H1 (cell line): Measurements from ENCODE around the gene NLGN4X. TPM values are rescaled to one million over a fixed set of nuclear protein-coding genes. Genes with fewer than 3 reads are reported as not detected.

ENCODE experiments used
- CTCF ChIA-PET: fragments of 300-600 bp; sonication (Branson Sonifier 250); formaldehyde crosslinking; loops from one replicate; lab custom pipeline; 2021; ENCODE audit not compliant: partially characterized antibody; lab: Charles Lee
- POLR2A ChIA-PET: fragments of 300-600 bp; sonication (Branson Sonifier 250); formaldehyde crosslinking; loops from one replicate; lab custom pipeline; 2021; ENCODE audit warnings: inconsistent platforms; ENCODE audit not compliant: partially characterized antibody; lab: Charles Lee
- DNase-seq, 2 experiments: peaks; one replicate each; pipeline versions ENCODE4 v3.0.0 to v3.0.0-alpha.2; 2010 to 2022; ENCODE audit warnings: low spot score in 2 of 2, low read depth in 1 of 2, mixed read lengths in 1 of 2
- FAIRE-seq: peaks from 2 replicates; lab custom pipeline; 2011; peaks lifted over from hg19 to GRCh38; lab: Jason Lieb, UNC
- H2AFZ ChIP-seq: 2 replicates; pipeline ENCODE4 v1.8.1; 2012; ENCODE audit warnings: low read length, inconsistent platforms
- H2AK5ac ChIP-seq: 2 replicates; pipeline ENCODE4 v1.6.1; 2013; ENCODE audit warnings: low read depth, low read length
- H2BK120ac ChIP-seq: replicated peaks from 2 replicates; pipeline ENCODE3; 2013; ENCODE audit warnings: low read depth, low read length, inconsistent platforms
- H2BK12ac ChIP-seq: 2 replicates; pipeline ENCODE4 v1.6.1; 2013; ENCODE audit warnings: low read depth, low read length
- H2BK15ac ChIP-seq: 2 replicates; pipeline ENCODE4 v1.6.1; 2013; ENCODE audit warnings: low read length
- H2BK20ac ChIP-seq: 2 replicates; pipeline ENCODE4 v1.6.1; 2013; ENCODE audit warnings: low read length
- H2BK5ac ChIP-seq: 2 replicates; pipeline ENCODE4 v1.6.1; 2013; ENCODE audit warnings: low read depth, low read length
- H3K14ac ChIP-seq: 2 replicates; pipeline ENCODE4 v1.6.1; 2013; ENCODE audit warnings: inconsistent platforms; ENCODE audit not compliant: insufficient read length
- H3K18ac ChIP-seq: 2 replicates; pipeline ENCODE4 v1.6.1; 2013; ENCODE audit warnings: low read length; ENCODE audit errors: extremely low read depth
- H3K23ac ChIP-seq: 2 replicates; pipeline ENCODE4 v1.6.1; 2013; ENCODE audit warnings: inconsistent platforms; ENCODE audit not compliant: insufficient read length
- H3K23me2 ChIP-seq: 2 replicates; pipeline ENCODE4 v1.6.1; 2013; ENCODE audit warnings: low read depth, low read length
- H3K27ac ChIP-seq: 2 replicates; pipeline ENCODE4 v1.6.1; 2011; ENCODE audit warnings: low read depth, low read length, inconsistent platforms
- H3K27me3 ChIP-seq, 4 experiments: replicated peaks in 1 of 4; 1 replicate in 1 of 4; 2 replicates in 3 of 4; pipeline versions ENCODE4 v1.6.1 to v1.8.1; 2011 to 2013; ENCODE audit warnings: low read length in 3 of 4, mild to moderate bottlenecking in 3 of 4, inconsistent platforms in 2 of 4, mixed read lengths in 2 of 4, moderate library complexity in 1 of 4; ENCODE audit not compliant: control insufficient read depth in 3 of 4, insufficient read depth in 3 of 4; ENCODE audit errors: extremely low read depth in 1 of 4
- H3K36me3 ChIP-seq, 4 experiments: 2 replicates each; pipeline versions ENCODE4 v1.6.1 to v1.8.1; 2011 to 2013; ENCODE audit warnings: mild to moderate bottlenecking in 4 of 4, low read length in 3 of 4, moderate library complexity in 2 of 4, control low read depth in 1 of 4, inconsistent platforms in 1 of 4; ENCODE audit not compliant: insufficient read depth in 4 of 4, control insufficient read depth in 2 of 4
- H3K4ac ChIP-seq: replicated peaks from 2 replicates; pipeline ENCODE3; 2013; ENCODE audit warnings: low read length, low read depth, mixed read lengths, inconsistent platforms; ENCODE audit not compliant: insufficient read length
- H3K4me1 ChIP-seq, 4 experiments: replicated peaks in 1 of 4; 1 replicate in 1 of 4; 2 replicates in 3 of 4; pipeline versions ENCODE4 v1.6.1 to v1.8.1; 2011 to 2013; ENCODE audit warnings: low read length in 3 of 4, inconsistent platforms in 2 of 4, mixed read lengths in 1 of 4; ENCODE audit not compliant: insufficient read depth in 4 of 4, control insufficient read depth in 3 of 4
- H3K4me2 ChIP-seq, 2 experiments: 2 replicates each; pipeline versions ENCODE4 v1.6.1 to v1.8.1; 2011 to 2013; ENCODE audit warnings: low read depth in 2 of 2, low read length in 2 of 2, control low read depth in 1 of 2, inconsistent platforms in 1 of 2, mild to moderate bottlenecking in 1 of 2; ENCODE audit not compliant: insufficient read depth in 1 of 2
- H3K4me3 ChIP-seq, 4 experiments: fragments of 200-600, 300-600 bp in 1 of 4; sonication (generic), shearing (Covaris generic), sonication (Bioruptor Twin) in 1 of 4; 2 replicates each; pipeline versions ENCODE4 v1.5.1 to v1.8.1; 2011 to 2016; ENCODE audit warnings: low read length in 4 of 4, low read depth in 3 of 4, control low read depth in 2 of 4, inconsistent platforms in 2 of 4, mild to moderate bottlenecking in 2 of 4, mixed read lengths in 1 of 4, moderate library complexity in 1 of 4; ENCODE audit not compliant: insufficient read depth in 2 of 4; ENCODE audit errors: extremely low read depth in 1 of 4
- H3K56ac ChIP-seq: replicated peaks from 2 replicates; pipeline ENCODE3; 2013; ENCODE audit warnings: low read depth, mild to moderate bottlenecking, mixed read lengths, low read length, inconsistent platforms; ENCODE audit not compliant: insufficient read length
- H3K79me1 ChIP-seq: 2 replicates; pipeline ENCODE4 v1.6.1; 2013; ENCODE audit warnings: low read depth, low read length, control low read depth
- H3K79me2 ChIP-seq, 2 experiments: 2 replicates each; pipeline versions ENCODE4 v1.6.1 to v1.8.1; 2012 to 2013; ENCODE audit warnings: low read length in 2 of 2, mild to moderate bottlenecking in 2 of 2, inconsistent platforms in 1 of 2; ENCODE audit not compliant: insufficient read depth in 2 of 2, control insufficient read depth in 1 of 2
- H3K9ac ChIP-seq, 4 experiments: replicated peaks in 1 of 4; 1 replicate in 1 of 4; 2 replicates in 3 of 4; pipeline versions ENCODE4 v1.6.1 to v1.8.1; 2011 to 2013; ENCODE audit warnings: low read depth in 3 of 4, low read length in 3 of 4, control low read depth in 2 of 4, mild to moderate bottlenecking in 2 of 4, moderate library complexity in 2 of 4, inconsistent platforms in 1 of 4; ENCODE audit errors: extremely low read depth in 1 of 4
- H3K9me3 ChIP-seq, 2 experiments: 2 replicates each; pipeline versions ENCODE4 v1.6.1 to v1.8.1; 2012 to 2013; ENCODE audit warnings: mild to moderate bottlenecking in 2 of 2, moderate library complexity in 2 of 2, control low read depth in 1 of 2, inconsistent platforms in 1 of 2, low read depth in 1 of 2, low read length in 1 of 2, mixed read lengths in 1 of 2; ENCODE audit not compliant: insufficient read depth in 2 of 2
- H4K20me1 ChIP-seq, 2 experiments: replicated peaks in 1 of 2; 2 replicates each; pipeline versions ENCODE3 to v1.8.1; 2011 to 2013; ENCODE audit warnings: inconsistent platforms in 2 of 2, low read length in 2 of 2, mild to moderate bottlenecking in 1 of 2; ENCODE audit not compliant: insufficient read depth in 2 of 2, control insufficient read depth in 1 of 2
- H4K5ac ChIP-seq: 2 replicates; pipeline ENCODE4 v1.6.1; 2013; ENCODE audit warnings: low read length, low read depth, mixed read lengths, inconsistent platforms; ENCODE audit not compliant: insufficient read length
- H4K8ac ChIP-seq: 2 replicates; pipeline ENCODE4 v1.8.0; 2013; ENCODE audit warnings: mild to moderate bottlenecking, moderate library complexity, low read length, inconsistent platforms; ENCODE audit not compliant: insufficient read depth; ENCODE audit errors: extremely low read depth
- H4K91ac ChIP-seq: replicated peaks from 2 replicates; pipeline ENCODE3; 2013; ENCODE audit warnings: low read length, mixed read lengths, inconsistent platforms; ENCODE audit not compliant: insufficient read length
- ASH2L ChIP-seq: fragments of 200-600, 300-600 bp; sonication (generic); IDR thresholded peaks from one replicate; pipeline ENCODE4 v1.7.1; 2017; ENCODE audit warnings: low read length
- BACH1 ChIP-seq: IDR thresholded peaks from 2 replicates; pipeline ENCODE4 v1.6.1; 2012; ENCODE audit warnings: low read length, improper control_type of control experiment
- RAD21 ChIP-seq, 2 experiments: IDR thresholded peaks in 1 of 2; conservative IDR thresholded peaks in 1 of 2; 2 replicates each; pipeline ENCODE4 v1.6.1; 2011; ENCODE audit warnings: low read depth in 2 of 2, low read length in 2 of 2, improper control_type of control experiment in 1 of 2, inconsistent platforms in 1 of 2, mild to moderate bottlenecking in 1 of 2, moderate library complexity in 1 of 2
- RBBP5 ChIP-seq: IDR thresholded peaks from 2 replicates; pipeline ENCODE4 v1.7.1; 2012; ENCODE audit warnings: low read depth, mild to moderate bottlenecking, inconsistent platforms, low read length, moderate library complexity, borderline replicate concordance
- RFX5 ChIP-seq: IDR thresholded peaks from 2 replicates; pipeline ENCODE4 v1.6.1; 2011; ENCODE audit warnings: low read depth, low read length, improper control_type of control experiment, borderline replicate concordance
- SIX5 ChIP-seq: IDR thresholded peaks from 2 replicates; pipeline ENCODE4 v1.6.1; 2011; ENCODE audit warnings: mild to moderate bottlenecking, low read depth, low read length
- USF2 ChIP-seq: IDR thresholded peaks from 2 replicates; pipeline ENCODE4 v1.6.1; 2011; ENCODE audit warnings: low read length, improper control_type of control experiment
- WGBS, 2 experiments: shearing (Covaris generic) in 1 of 2; methylation state at CpG; one replicate each; pipeline versions ENCODE4 v1.1.6 to v1.1.7; 2013 to 2015; ENCODE audit warnings: low lambda C conversion rate in 2 of 2, mixed read lengths in 2 of 2, inconsistent platforms in 1 of 2, low coverage in 1 of 2, missing lambda C conversion rate in 1 of 2; ENCODE audit not compliant: insufficient replicate concordance in 2 of 2, insufficient coverage in 1 of 2, insufficient read length in 1 of 2; ENCODE audit errors: extremely low coverage in 1 of 2, missing lambda C conversion rate in 1 of 2; 5-methylcytosine and 5-hydroxymethylcytosine counted together
- polyA plus RNA-seq, 7 experiments: library from polyadenylated mRNA; depleted of rRNA in 3 of 7; stranded (reverse) in 5 of 7; unstranded in 2 of 7; fragments of >200 nt in 5 of 7; fragments of 200-250 nt in 2 of 7; gene quantifications; 1 replicate in 5 of 7; 2 replicates in 1 of 7; 4 replicates in 1 of 7; pipeline versions ENCODE4 v1.2.1 to v1.2.3, GENCODE V29; 2011 to 2013; ENCODE audit warnings: missing spikeins in 2 of 7, mixed read lengths in 2 of 7
- total RNA-seq: library from RNA; stranded (reverse); fragmentation: NEBNext Ultra II Directional; extraction: Animal tissue kit (Norgen Biotek cat#: 25700); gene quantifications from 2 replicates; pipeline ENCODE4 v1.2.1, GENCODE V29; 2021

NLGN4X gene
- total and polyA plus RNA-seq, 2 of the 8 experiments (the other 6 are each of a cell fraction or from before 2014, with no cell fraction given), result 104 to 124 TPM

- H2BK5ac ChIP-seq, result peak overlapping the region; percentile 44; the same call in 1 of the 2 replicates
- DNase-seq (peak in 1 of 2 experiments; percentile 50), FAIRE-seq (no peak)
- no peaks in the 10 kb centered on the region for H3K79me1 ChIP-seq
- H3K36me3 ChIP-seq, result no peaks in the 10 kb centered on the region
- H3K23ac ChIP-seq, result no peak overlapping the region
- peaks cover 10 to 61% of the 10 kb centered on the region in 2 experiments for H3K79me2 ChIP-seq
- peak overlapping the region; percentile 60 for H4K5ac ChIP-seq
- H3K27ac ChIP-seq, result no peak overlapping the region; the same call in 1 of the 2 replicates
- peak overlapping the region; percentile 30 for H3K56ac ChIP-seq
- H3K4me2 ChIP-seq, result peak overlapping the region; percentile 75 to 95
- peak overlapping the region; percentile 55 to 96 (median 78) for H3K4me3 ChIP-seq
- 0% methylated on average over 5 of the region's 65 CpGs; no CpG with 5 or more reads in 1 of the 2 experiments for WGBS, 2 experiments
- peaks cover 0 to 8% (median under 1%) of the 10 kb centered on the region in 4 experiments; a peak in 2 of 7 replicates for H3K4me1 ChIP-seq
- no peak overlapping the region for H2BK12ac ChIP-seq
- H2AK5ac ChIP-seq, result no peak overlapping the region
- no peaks in the 10 kb centered on the region for H3K27me3 ChIP-seq
- CTCF ChIA-PET, result interaction anchor here (1.7 kb wide), 1 partner anchor 203 kb away, joined by 7 read pairs; no protein-coding TSS in a partner anchor
- POLR2A ChIA-PET, result no interaction called here
- H4K20me1 ChIP-seq, result no peaks in the 10 kb centered on the region
- no peak overlapping the region for H2BK20ac ChIP-seq
- no peak overlapping the region for H3K14ac ChIP-seq
- H4K91ac ChIP-seq, result peak overlapping the region; percentile 25
- H3K23me2 ChIP-seq, result peaks cover 4% of the 10 kb centered on the region; the same call in 1 of the 2 replicates
- H3K9me3 ChIP-seq, result no peaks in the 10 kb centered on the region
- no peak overlapping the region for H2BK15ac ChIP-seq
- H4K8ac ChIP-seq, result no peak overlapping the region; the same call in 1 of the 2 replicates
- H3K9ac ChIP-seq, result peak overlapping the region; percentile 38 to 62 (median 58); a peak in 6 of 7 replicates
- no peak overlapping the region for H3K4ac ChIP-seq
- H2BK120ac ChIP-seq, result no peak overlapping the region
- H3K18ac ChIP-seq, result peak overlapping the region; percentile 71
- H2AFZ ChIP-seq, result no peak overlapping the region
- peak; percentile 40; the same call in 1 of the 2 replicates for TF ChIP-seq RBBP5
- TF ChIP-seq ASH2L, result peak; percentile 17
- no peak for TF ChIP-seq USF2
- TF ChIP-seq RAD21 (IDR thresholded peaks at IDR 0.05 in 1 of 2, conservative IDR thresholded peaks at IDR 0.05 in 1 of 2; ENCODE audit: low read depth in 2 of 2, low read length in 2 of 2), result no peak
- no peak for TF ChIP-seq SIX5
- no peak for TF ChIP-seq RFX5
- no peak for TF ChIP-seq BACH1
These were observed 1.8 kb downstream of the NLGN4X start for GRCh38 chrX:6226596-6227452.
